Measurements from ENCODE around the gene CREB3L2.
"Not testable (repeated sequence)": the region's sequence is repeated elsewhere in the genome, so short reads cannot be mapped to it uniquely, and the experiment has no call there.

CREB3L2 gene

GRCh38 chr7:137970253-137970975, 31.5 kb downstream of the CREB3L2 start:
- DNase-seq (ENCODE audit: low read depth in 1 of 2, low spot score in 1 of 2) = no peak

DNA sequence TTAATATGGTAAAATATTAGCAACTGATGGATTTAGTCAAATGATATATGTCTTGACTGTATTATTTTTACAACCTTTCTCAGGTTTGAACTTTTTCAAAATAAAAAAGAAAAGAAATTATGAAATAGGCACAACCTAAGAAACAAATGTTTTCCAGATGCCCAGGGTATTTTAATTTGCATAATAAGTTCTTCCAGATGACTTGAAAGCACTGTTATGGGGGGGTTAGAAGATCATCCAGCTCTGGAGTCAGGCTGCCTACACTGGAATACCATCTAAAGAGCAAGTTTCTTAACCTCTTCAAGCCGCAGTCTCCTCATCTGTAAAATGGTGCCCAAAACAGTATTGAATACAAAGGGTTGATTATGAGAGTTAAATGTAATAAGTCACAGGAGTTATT, 32.1 kb downstream of the CREB3L2 start:
- no peak for DNase-seq (ENCODE audit: low read depth in 1 of 2, low spot score in 1 of 2)

- no peak for DNase-seq (ENCODE audit: low read depth in 1 of 2, low spot score in 1 of 2)
These were observed 33.0 kb downstream of the CREB3L2 start for GRCh38 chr7:137968890-137969289.

DNA sequence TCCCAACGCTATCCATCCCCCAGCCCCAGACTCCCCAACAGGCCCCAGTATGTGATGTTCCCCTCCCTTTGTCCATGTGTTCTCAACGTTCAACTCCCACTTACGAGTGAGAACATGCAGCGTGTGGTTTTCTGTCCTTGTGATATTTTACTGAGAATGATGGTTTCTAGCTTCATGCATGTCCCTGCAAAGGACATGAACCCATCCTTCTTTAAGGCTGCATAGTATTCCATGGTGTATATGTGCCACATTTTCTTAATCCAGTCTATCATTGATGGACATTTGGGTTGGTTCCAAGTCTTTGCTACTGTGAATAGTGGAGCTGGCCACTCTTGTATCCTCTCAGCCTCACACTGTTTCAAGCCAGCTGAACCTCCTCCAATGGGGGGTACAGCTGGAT, 33.5 kb downstream of the CREB3L2 start:
- not testable (repeated sequence) for DNase-seq (ENCODE audit: low read depth in 1 of 2, low spot score in 1 of 2)

GRCh38 chr7:137967143-137968018, 34.5 kb downstream of the CREB3L2 start:
- DNase-seq (ENCODE audit: low read depth in 1 of 2, low spot score in 1 of 2) = no peak

- DNase-seq (ENCODE audit: low read depth in 1 of 2, low spot score in 1 of 2) = no peak
These were observed 35.2 kb downstream of the CREB3L2 start for GRCh38 chr7:137966641-137967142.

GRCh38 chr7:137965942-137966640, 35.8 kb downstream of the CREB3L2 start:
- no peak for DNase-seq (ENCODE audit: low read depth in 1 of 2, low spot score in 1 of 2)

DNA sequence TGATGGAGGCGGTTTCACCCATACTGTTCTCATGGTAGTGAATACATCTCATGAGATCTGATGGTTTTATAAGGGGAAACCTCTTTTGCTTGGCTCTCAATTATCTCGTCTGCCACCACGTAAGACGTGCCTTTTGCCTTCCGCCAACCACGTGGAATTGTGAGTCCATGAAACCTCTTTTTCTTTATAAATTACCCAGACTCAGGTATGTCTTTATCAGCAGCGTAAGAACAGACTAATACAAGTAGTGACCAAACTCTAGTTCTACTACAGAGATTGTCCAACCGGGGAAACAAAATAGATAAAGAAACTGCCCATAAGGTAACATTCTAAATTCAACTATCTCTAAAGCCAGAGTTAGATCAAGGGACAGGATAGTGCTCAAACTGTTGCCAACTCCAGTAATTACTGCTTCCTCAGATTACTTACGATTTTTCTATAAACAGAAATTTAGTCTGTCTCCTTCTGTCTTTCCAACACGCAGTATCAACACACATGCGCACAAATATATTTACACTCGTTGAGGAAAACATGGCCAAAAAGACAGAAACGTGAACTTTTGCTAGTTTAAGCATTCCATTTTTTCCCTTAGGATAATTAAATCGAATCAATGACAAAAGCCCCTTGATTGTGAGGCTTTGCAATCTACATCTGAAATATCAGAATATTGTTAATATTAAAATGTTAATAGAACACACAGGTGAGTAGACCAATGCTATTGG, 36.9 kb downstream of the CREB3L2 start:
- DNase-seq (ENCODE audit: low read depth in 1 of 2, low spot score in 1 of 2) = no peak

DNA sequence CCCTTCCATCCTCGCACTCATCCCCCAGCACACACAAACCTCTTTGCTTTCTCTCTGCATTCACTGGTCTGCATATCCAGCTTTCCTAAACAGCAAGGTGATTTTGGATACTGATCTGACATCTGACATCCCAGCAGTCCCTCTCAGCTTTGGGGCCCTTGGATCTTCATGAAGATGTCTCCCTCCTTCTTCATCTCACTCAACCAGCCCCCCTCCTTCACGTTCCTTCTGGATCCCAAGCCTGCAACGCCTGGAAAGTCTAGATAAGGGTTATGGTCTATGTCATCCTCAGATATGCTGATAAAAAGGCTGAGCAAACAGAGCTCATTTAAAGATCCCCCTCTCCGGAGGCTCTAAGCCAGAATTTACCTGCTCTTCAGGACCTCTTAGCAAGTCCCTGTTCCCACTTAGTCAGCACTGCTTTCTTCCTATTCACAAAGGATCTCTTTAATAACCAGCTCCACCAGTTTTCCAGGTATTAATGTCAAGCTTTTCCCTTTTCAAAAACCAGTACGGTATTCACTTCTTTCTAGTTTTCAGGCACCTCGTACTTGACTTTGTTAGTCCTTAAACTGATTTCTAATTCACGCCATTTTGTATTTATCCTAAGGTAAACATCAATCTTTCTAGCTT, 38.9 kb downstream of the CREB3L2 start:
- DNase-seq (ENCODE audit: low read depth in 1 of 2, low spot score in 1 of 2) = no peak

- no peak for DNase-seq (ENCODE audit: low read depth in 1 of 2, low spot score in 1 of 2)
These were observed 39.4 kb downstream of the CREB3L2 start for GRCh38 chr7:137962491-137962874.

- DNase-seq (ENCODE audit: low read depth in 1 of 2, low spot score in 1 of 2) = no peak
These were observed 40.4 kb downstream of the CREB3L2 start for GRCh38 chr7:137961200-137962177.

DNA sequence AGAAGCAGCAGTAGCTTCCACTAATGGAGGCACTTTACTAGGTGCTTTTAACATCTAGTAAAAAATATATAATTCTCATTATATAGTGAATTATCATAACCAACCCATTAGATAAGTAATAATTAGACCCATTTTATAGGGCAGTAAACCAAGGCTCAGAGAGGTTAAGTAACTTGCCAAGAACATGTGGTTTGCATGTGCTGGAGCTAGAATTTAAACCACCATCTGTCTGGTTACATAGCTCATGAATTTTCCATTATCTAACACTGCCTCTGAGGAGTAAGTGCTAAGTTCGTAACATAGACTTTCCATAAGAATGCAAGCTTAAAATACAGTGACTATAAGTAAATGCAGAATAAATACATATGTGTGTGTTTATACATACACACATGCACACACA, 41.9 kb downstream of the CREB3L2 start:
- DNase-seq (ENCODE audit: low read depth in 1 of 2, low spot score in 1 of 2) = no peak

GRCh38 chr7:137958470-137959431, 43.1 kb downstream of the CREB3L2 start:
- no peak for DNase-seq (ENCODE audit: low read depth in 1 of 2, low spot score in 1 of 2)

- no peak for DNase-seq (ENCODE audit: low read depth in 1 of 2, low spot score in 1 of 2)
These were observed 44.0 kb downstream of the CREB3L2 start for GRCh38 chr7:137957887-137958286.

- no peak for DNase-seq (ENCODE audit: low read depth in 1 of 2, low spot score in 1 of 2)
These were observed 45.3 kb downstream of the CREB3L2 start for GRCh38 chr7:137956591-137956990.

- no peak for DNase-seq (ENCODE audit: low read depth in 1 of 2, low spot score in 1 of 2)
These were observed 45.7 kb downstream of the CREB3L2 start for GRCh38 chr7:137956183-137956582.

DNA sequence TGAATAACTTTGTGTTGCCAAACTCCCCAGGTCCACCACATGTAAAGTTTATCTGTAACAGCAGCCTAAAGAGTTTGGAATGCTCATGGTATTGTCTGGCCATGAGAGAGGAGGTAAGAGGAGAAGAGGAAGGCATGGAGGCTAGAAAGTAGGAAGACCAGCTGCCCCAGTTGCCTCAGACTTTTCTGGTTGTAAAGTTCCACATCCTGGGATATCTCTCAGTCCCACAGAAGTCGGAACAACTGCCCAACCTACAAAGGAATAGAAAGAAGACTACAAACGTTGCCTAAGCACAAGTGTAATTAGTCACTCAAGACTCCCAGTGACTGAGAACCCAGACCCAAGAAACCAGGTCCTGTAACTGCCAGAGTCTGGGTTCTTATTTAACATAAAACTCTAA, 47.3 kb downstream of the CREB3L2 start:
- no peak for DNase-seq (ENCODE audit: low read depth in 1 of 2, low spot score in 1 of 2)
